Measurements from ENCODE around the gene UBE2J2. TPM values are rescaled to one million over a fixed set of nuclear protein-coding genes. Genes with fewer than 3 reads are reported as not detected.

Gene UBE2J2
- total RNA-seq, 1 donor from 2014 or later: 25.2 TPM

DNA sequence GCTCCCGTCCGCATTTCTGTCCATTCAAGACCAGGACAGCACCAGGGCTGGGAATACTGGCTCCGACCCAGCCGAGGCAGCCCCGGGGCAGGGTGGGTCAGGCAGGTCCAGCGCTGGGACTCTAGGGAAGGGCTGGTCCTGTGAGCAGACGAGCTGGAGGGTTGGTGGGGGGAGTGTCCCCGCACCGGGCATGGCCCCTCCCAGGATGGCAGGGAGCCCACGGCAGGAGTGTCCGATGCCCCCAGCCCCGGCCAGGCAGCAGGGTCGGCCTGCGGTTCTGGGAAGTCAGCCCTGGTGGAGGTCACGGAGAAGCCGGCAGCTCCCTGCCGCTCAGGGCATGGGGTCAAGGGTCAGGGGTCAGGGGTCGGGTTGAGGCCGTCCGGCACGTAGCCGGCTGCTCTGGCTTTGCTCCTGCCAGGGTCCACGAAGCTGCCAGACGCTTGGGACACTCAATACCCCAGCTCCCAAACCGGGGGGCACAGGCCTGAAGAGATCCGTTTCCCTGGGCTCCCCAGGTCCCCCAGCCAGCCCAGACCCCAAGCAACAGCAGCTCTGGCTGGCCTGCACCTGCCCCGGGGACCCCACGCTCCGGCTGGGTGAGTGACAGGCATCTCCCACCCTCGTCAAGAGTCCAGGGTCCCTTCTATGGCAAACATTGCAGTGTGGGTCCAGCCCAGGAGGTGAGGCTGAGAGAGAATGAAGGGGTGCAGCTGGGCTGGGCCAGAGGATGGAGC, 33.9 kb downstream of the UBE2J2 start:
- no peak overlapping the region for H3K27ac ChIP-seq
- TF ChIP-seq, protein P1, sequence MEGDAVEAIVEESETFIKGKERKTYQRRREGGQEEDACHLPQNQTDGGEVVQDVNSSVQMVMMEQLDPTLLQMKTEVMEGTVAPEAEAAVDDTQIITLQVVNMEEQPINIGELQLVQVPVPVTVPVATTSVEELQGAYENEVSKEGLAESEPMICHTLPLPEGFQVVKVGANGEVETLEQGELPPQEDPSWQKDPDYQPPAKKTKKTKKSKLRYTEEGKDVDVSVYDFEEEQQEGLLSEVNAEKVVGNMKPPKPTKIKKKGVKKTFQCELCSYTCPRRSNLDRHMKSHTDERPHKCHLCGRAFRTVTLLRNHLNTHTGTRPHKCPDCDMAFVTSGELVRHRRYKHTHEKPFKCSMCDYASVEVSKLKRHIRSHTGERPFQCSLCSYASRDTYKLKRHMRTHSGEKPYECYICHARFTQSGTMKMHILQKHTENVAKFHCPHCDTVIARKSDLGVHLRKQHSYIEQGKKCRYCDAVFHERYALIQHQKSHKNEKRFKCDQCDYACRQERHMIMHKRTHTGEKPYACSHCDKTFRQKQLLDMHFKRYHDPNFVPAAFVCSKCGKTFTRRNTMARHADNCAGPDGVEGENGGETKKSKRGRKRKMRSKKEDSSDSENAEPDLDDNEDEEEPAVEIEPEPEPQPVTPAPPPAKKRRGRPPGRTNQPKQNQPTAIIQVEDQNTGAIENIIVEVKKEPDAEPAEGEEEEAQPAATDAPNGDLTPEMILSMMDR (IDR thresholded peaks at IDR 0.05): no peak
- DNase-seq (ENCODE audit: low spot score in 2 of 2): no peak
- H3K27me3 ChIP-seq: no peaks in the 10 kb centered on the region
- no peak overlapping the region for H3K4me3 ChIP-seq
- H3K4me1 ChIP-seq: no peaks in the 10 kb centered on the region
- intact Hi-C loops (cut with DNase I): no loop called here
- H3K9me3 ChIP-seq: no peaks in the 10 kb centered on the region
- H3K36me3 ChIP-seq: no peaks in the 10 kb centered on the region

DNA sequence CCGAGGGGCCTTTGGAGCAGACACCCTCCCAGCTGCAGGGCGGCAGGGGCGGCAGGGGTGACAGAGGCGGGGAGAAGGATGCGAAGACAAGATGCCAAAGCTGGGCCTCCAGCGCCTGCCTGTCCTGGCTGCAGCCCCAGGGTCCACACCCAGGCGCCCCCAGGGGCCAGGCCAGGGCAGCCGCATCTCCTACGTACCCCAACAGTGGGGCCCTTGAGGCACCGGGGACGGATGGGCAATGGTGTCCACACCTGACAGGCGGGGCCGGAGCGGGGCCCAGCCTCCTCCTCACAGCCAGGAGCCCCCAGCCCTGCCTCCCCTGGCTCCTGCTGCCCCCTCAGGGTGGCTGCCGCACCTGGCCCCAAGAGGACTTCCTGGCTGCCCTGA, 34.4 kb downstream of the UBE2J2 start:
- H3K4me3 ChIP-seq: no peak overlapping the region
- intact Hi-C loops (cut with DNase I): no loop called here
- no peaks in the 10 kb centered on the region for H3K4me1 ChIP-seq
- TF ChIP-seq, protein P1 (IDR thresholded peaks at IDR 0.05): no peak
- DNase-seq (ENCODE audit: low spot score in 2 of 2): no peak
- H3K9me3 ChIP-seq: no peaks in the 10 kb centered on the region
- no peak overlapping the region for H3K27ac ChIP-seq
- no peaks in the 10 kb centered on the region for H3K27me3 ChIP-seq
- no peaks in the 10 kb centered on the region for H3K36me3 ChIP-seq

DNA sequence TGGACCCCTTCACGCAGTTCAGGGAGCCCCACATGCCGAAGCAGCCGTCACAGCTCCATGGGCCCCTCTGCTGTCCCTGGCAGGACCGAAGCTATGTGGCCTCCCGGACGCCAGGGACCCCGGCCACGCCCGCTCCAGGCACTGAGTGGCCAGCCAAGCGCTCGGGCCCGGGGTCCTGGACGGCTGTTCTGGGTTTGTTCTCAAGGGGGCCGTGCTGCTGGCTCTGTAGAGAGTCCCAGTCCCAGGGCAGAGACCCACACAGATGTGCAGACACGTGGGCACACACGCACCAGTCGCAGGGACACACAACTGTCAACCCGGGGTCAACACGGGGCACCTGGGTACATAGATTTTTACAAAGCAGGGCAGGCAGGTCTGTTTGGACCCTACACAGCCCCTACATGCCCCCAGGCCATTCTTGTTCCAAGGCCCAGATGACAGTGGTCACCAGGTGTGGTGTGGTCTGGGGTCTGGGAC, 34.9 kb downstream of the UBE2J2 start:
- H3K9me3 ChIP-seq: no peaks in the 10 kb centered on the region
- no peak for DNase-seq (ENCODE audit: low spot score in 2 of 2)
- H3K36me3 ChIP-seq: no peaks in the 10 kb centered on the region
- no peak overlapping the region for H3K27ac ChIP-seq
- no peaks in the 10 kb centered on the region for H3K4me1 ChIP-seq
- H3K27me3 ChIP-seq: no peaks in the 10 kb centered on the region
- TF ChIP-seq, protein P1 (IDR thresholded peaks at IDR 0.05): no peak
- intact Hi-C loops (cut with DNase I): no loop called here
- H3K4me3 ChIP-seq: no peak overlapping the region

DNA sequence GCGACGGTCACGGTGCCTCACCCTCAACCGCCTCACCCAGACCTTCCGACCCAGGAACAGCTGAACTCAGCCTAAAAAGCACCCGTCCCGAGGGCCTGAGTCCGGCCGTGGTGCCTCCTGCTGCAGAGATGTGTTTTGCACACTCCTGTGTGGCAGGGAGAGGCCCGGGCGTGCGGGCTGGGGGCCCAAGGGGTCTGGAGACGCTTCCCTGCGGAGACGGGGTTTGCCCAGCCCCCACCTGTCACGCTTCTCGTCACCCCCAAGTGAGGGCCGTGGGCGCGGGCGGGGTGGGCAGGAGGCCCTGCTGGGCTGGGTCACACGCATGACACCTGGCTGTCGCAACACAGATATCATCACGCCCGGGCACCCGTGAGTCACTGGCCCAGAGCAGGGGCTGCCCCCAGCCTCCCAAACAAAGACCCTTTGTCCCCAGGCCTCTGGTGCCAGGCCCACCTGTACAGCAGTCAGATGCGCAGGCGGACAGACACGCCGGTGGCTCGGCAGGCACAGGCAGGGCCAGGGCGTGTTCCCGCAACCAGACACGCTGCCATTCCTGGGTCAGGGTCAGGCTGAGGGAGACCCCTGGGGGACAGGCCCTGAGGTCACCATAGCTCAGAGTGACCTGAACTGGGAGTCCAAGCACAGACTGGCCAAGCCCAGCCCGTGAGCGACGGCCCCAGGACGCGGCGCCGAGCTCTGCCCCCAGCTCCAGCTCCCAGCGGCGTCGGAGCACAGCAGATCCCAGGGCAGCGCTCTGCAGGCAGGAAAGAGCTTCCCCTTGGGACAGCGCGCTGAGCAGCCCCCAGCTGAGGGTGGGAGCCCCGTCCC, 35.6 kb downstream of the UBE2J2 start:
- Histone ChIP-seq H3K27ac (no peak overlapping the region), H3K9me3 (no peaks in the 10 kb centered on the region), H3K27me3 (no peaks in the 10 kb centered on the region), H3K36me3 (no peaks in the 10 kb centered on the region), H3K4me1 (peaks cover 1 to 2% of the 10 kb centered on the region in 2 donors), H3K4me3 (no peak overlapping the region)
- intact Hi-C loops (cut with DNase I): no loop called here
- DNase-seq (ENCODE audit: low spot score in 2 of 2): no peak
- TF ChIP-seq, protein P1 (IDR thresholded peaks at IDR 0.05): no peak

DNA sequence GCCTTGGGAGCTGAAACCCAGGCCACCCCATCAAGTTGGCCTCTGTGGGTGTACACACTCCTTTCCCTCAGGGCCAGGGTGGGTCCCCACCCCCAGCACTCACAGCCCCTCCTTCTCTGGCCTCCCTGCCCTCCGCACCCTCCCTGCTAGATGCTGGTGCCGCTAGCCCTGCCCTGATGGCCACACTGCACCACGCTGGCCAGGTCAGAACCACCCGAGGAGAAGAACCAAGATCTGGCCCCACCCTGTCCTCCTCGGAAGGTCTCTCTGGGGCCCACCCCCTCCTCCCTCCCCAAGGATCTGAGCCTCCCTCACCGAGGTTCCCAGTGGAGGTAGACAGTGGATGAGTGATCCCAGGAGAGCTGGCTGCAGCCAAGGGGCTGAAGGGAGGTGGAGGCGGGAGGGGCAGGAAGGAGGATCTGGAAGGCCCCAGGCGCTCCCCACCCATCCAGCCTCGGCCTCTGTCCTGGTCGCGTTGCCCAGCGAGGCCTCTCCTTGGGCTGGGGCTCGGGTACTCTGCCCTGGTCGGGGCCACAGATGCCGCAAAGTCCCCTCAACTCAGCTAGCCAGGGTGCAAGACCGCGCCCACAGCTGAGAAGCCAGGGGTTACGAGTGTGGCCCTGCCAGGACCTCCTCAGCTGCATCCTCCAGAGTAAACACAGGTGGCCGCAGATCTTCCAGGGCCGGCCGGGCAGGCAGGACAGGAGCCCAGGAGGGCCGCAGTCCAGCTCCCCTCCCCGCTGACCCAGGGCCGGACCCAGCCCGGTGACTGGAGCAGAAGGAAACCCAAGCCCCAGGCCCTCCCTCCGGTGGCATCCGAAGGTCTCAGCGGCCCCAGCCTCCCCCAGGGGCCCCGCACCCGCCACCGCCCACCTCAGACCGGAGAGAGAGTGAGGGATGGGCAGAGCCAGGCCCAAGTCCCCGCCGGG, 36.4 kb downstream of the UBE2J2 start:
- TF ChIP-seq, protein P1 (IDR thresholded peaks at IDR 0.05): no peak
- Histone ChIP-seq H3K4me1 (peaks cover 7 to 8% of the 10 kb centered on the region in 2 donors), H3K27me3 (no peaks in the 10 kb centered on the region), H3K27ac (no peak overlapping the region), H3K9me3 (no peaks in the 10 kb centered on the region), H3K36me3 (no peaks in the 10 kb centered on the region), H3K4me3 (no peak overlapping the region)
- no peak for DNase-seq (ENCODE audit: low spot score in 2 of 2)
- intact Hi-C loops (cut with DNase I): no loop called here
